NB4 (cell line): Measurements from ENCODE around the gene PEAK1.
"Not testable (repeated sequence)": the region's sequence is repeated elsewhere in the genome, so short reads cannot be mapped to it uniquely, and the experiment has no call there.

Experiments
- CTCF ChIP-seq: IDR thresholded peaks from one replicate; pipeline ENCODE4 v1.5.1; 2012; ENCODE audit warnings: low read depth, low read length
- MAX ChIP-seq: IDR thresholded peaks from 2 replicates; pipeline ENCODE4 v1.6.1; 2011; ENCODE audit warnings: low read depth, low read length
- MYC ChIP-seq: IDR thresholded peaks from 2 replicates; pipeline ENCODE4 v1.6.1; 2011; ENCODE audit warnings: low read depth, low read length
- POLR2A ChIP-seq: IDR thresholded peaks from 2 replicates; pipeline ENCODE4 v1.6.1; 2011; ENCODE audit warnings: mild to moderate bottlenecking; ENCODE audit not compliant: insufficient read length; ENCODE audit errors: extremely low read depth

- TF ChIP-seq CTCF, MAX, MYC, POLR2A: not testable (repeated sequence)
Observed at GRCh38 chr15:77410157-77410500, 9.8 kb downstream of the PEAK1 start.
